Common myeloid progenitor, CD34-positive (primary cell): ENCODE data around the gene TUBGCP3.

Experiments
- CTCF ChIA-PET: fragments of 350-600 bp; sonication (Branson Sonifier 250); formaldehyde crosslinking; loops from one replicate; lab custom pipeline; 2021; ENCODE audit warnings: antibody characterized with exemption; lab: Charles Lee
- POLR2A ChIA-PET: fragments of 350-600 bp; sonication (Branson Sonifier 250); formaldehyde crosslinking; loops from one replicate; lab custom pipeline; 2021; ENCODE audit warnings: antibody characterized with exemption; lab: Charles Lee
- DNase-seq, 3 donors: peaks; one replicate each; pipeline versions ENCODE4 v3.0.0 to v3.0.0-alpha.2; 2013
- H3K27ac ChIP-seq, 2 experiments: 1 replicate in 1 of 2; 2 replicates in 1 of 2; pipeline ENCODE4 v1.7.0; 2013; ENCODE audit warnings: inconsistent platforms in 2 of 2, low read length in 2 of 2, mild to moderate bottlenecking in 2 of 2, low read depth in 1 of 2, moderate library complexity in 1 of 2; ENCODE audit not compliant: severe bottlenecking in 2 of 2, insufficient read depth in 1 of 2, poor library complexity in 1 of 2
- H3K27me3 ChIP-seq, 5 experiments: replicated peaks in 2 of 5; 1 replicate in 3 of 5; 2 replicates in 2 of 5; pipeline versions ENCODE4 v1.6.1 to v1.7.0; 2013; ENCODE audit warnings: low read length in 4 of 5, mild to moderate bottlenecking in 2 of 5, moderate library complexity in 2 of 5, inconsistent platforms in 1 of 5; ENCODE audit not compliant: insufficient read depth in 5 of 5, control insufficient read depth in 4 of 5
- H3K36me3 ChIP-seq, 4 experiments: 1 replicate in 2 of 4; 2 replicates in 2 of 4; pipeline versions ENCODE4 v1.6.1 to v1.7.0; 2013; ENCODE audit warnings: low read length in 3 of 4, control low read depth in 1 of 4, mild to moderate bottlenecking in 1 of 4; ENCODE audit not compliant: control insufficient read depth in 4 of 4, insufficient read depth in 4 of 4
- H3K4me1 ChIP-seq, 4 experiments: 1 replicate in 3 of 4; 2 replicates in 1 of 4; pipeline versions ENCODE4 v1.6.1 to v1.7.1; 2013; ENCODE audit warnings: low read length in 3 of 4, mild to moderate bottlenecking in 3 of 4, control low read depth in 1 of 4, inconsistent platforms in 1 of 4, moderate library complexity in 1 of 4; ENCODE audit not compliant: control insufficient read depth in 4 of 4, insufficient read depth in 4 of 4; ENCODE audit errors: control extremely low read depth in 1 of 4
- H3K4me3 ChIP-seq, 7 experiments: 1 replicate in 4 of 7; 2 replicates in 3 of 7; pipeline versions ENCODE4 v1.5.1 to v1.7.0; 2013; ENCODE audit warnings: mild to moderate bottlenecking in 7 of 7, low read length in 6 of 7, moderate library complexity in 6 of 7, inconsistent platforms in 2 of 7, low read depth in 2 of 7, control low read depth in 1 of 7; ENCODE audit not compliant: insufficient read depth in 4 of 7, control insufficient read depth in 1 of 7; ENCODE audit errors: extremely low read depth in 1 of 7
- H3K9me3 ChIP-seq, 5 experiments: 1 replicate in 4 of 5; 2 replicates in 1 of 5; pipeline versions ENCODE4 v1.6.1 to v1.7.1; 2013; ENCODE audit warnings: low read length in 4 of 5, mild to moderate bottlenecking in 2 of 5, inconsistent platforms in 1 of 5, low read depth in 1 of 5, moderate library complexity in 1 of 5; ENCODE audit not compliant: control insufficient read depth in 4 of 5, insufficient read depth in 2 of 5; ENCODE audit errors: control extremely low read depth in 1 of 5
- WGBS: methylation state at CpG from one replicate; pipeline ENCODE4 v1.1.5; 2013; ENCODE audit not compliant: insufficient coverage; 5-methylcytosine and 5-hydroxymethylcytosine counted together

TUBGCP3 gene

GRCh38 chr13:112574416-112574815 lies 13.5 kb downstream of the TUBGCP3 start:
- Histone ChIP-seq H3K27me3 (no peaks in the 10 kb centered on the region), H3K4me3 (peak overlapping the region in 3 of 7 experiments; percentile 21 to 67 (median 41)), H3K27ac (peak overlapping the region; percentile 12 to 78), H3K9me3 (peaks cover 0 to 5% (median 0%) of the 10 kb centered on the region in 5 experiments), H3K36me3 (peaks cover 0 to 4% (median 1%) of the 10 kb centered on the region in 4 experiments), H3K4me1 (peaks cover 8 to 28% (median 25%) of the 10 kb centered on the region in 4 experiments)
- no CpG with 5 or more reads among the region's 1 CpG for WGBS
- ChIA-PET POLR2A (interaction anchor here (0.6 to 1.1 kb wide), 3 partner anchors 9 to 503 kb away, joined by 3 to 4 read pairs (median 4); no protein-coding TSS in a partner anchor), CTCF (interaction anchor here (1.3 to 5.5 kb wide), 3 partner anchors 9 to 15 kb away, joined by 5 to 35 read pairs (median 22); no protein-coding TSS in a partner anchor)
- DNase-seq = peak in 2 of 3 donors; percentile 4 to 19

GRCh38 chr13:112573710-112574109 lies 14.2 kb downstream of the TUBGCP3 start:
- CTCF ChIA-PET = interaction anchor here (1.0 to 5.5 kb wide), 6 partner anchors 9 to 33 kb away, joined by 3 to 35 read pairs (median 7); no protein-coding TSS in a partner anchor
- POLR2A ChIA-PET = interaction anchor here (1.1 kb wide), 1 partner anchor 9 kb away, joined by 4 read pairs; no protein-coding TSS in a partner anchor
- no peak for DNase-seq
- Histone ChIP-seq H3K4me3 (no peak overlapping the region), H3K36me3 (peaks cover 0 to 7% (median 5%) of the 10 kb centered on the region in 4 experiments), H3K27me3 (no peaks in the 10 kb centered on the region), H3K4me1 (peaks cover 8 to 28% (median 25%) of the 10 kb centered on the region in 4 experiments), H3K27ac (no peak overlapping the region), H3K9me3 (peaks cover 0 to 5% (median 0%) of the 10 kb centered on the region in 5 experiments)
- 92% methylated on average over 2 of the region's 2 CpGs for WGBS

GRCh38 chr13:112572366-112572765 lies 15.6 kb downstream of the TUBGCP3 start:
- H3K4me1 ChIP-seq = peaks cover 8 to 28% (median 25%) of the 10 kb centered on the region in 4 experiments
- H3K27ac ChIP-seq = no peak overlapping the region
- POLR2A ChIA-PET = no interaction called here
- H3K36me3 ChIP-seq = peaks cover 5 to 20% (median 16%) of the 10 kb centered on the region in 4 experiments
- no peak for DNase-seq
- CTCF ChIA-PET = interaction anchor here (1.2 to 5.5 kb wide), 3 partner anchors 11 to 34 kb away, joined by 3 to 35 read pairs (median 9); no protein-coding TSS in a partner anchor
- peaks cover 0 to 5% (median 0%) of the 10 kb centered on the region in 5 experiments for H3K9me3 ChIP-seq
- WGBS = 100% methylated on average over 2 of the region's 5 CpGs
- H3K4me3 ChIP-seq = no peak overlapping the region
- no peaks in the 10 kb centered on the region for H3K27me3 ChIP-seq

- H3K27ac ChIP-seq = no peak overlapping the region
- peaks cover 14 to 37% (median 27%) of the 10 kb centered on the region in 4 experiments for H3K36me3 ChIP-seq
- WGBS = 100% methylated on average over 2 of the region's 7 CpGs
- no peaks in the 10 kb centered on the region for H3K27me3 ChIP-seq
- CTCF ChIA-PET = interaction anchor here (1.5 to 1.9 kb wide), 2 partner anchors 14 to 36 kb away, joined by 3 to 8 read pairs; no protein-coding TSS in a partner anchor
- DNase-seq = no peak
- peaks cover 3 to 18% (median 14%) of the 10 kb centered on the region in 4 experiments for H3K4me1 ChIP-seq
- no peaks in the 10 kb centered on the region for H3K9me3 ChIP-seq
- H3K4me3 ChIP-seq = no peak overlapping the region
- POLR2A ChIA-PET = no interaction called here
Observed at GRCh38 chr13:112569821-112570220, 18.1 kb downstream of the TUBGCP3 start.

- H3K4me3 ChIP-seq = no peak overlapping the region
- ChIA-PET CTCF (interaction anchor here (1.0 to 5.4 kb wide), 2 partner anchors 8 to 14 kb away, joined by 3 to 22 read pairs; no protein-coding TSS in a partner anchor), POLR2A (no interaction called here)
- H3K27ac ChIP-seq = no peak overlapping the region
- no peaks in the 10 kb centered on the region for H3K9me3 ChIP-seq
- WGBS = 83% methylated on average over 3 of the region's 5 CpGs
- peaks cover 21 to 58% (median 40%) of the 10 kb centered on the region in 4 experiments for H3K36me3 ChIP-seq
- DNase-seq = no peak
- no peaks in the 10 kb centered on the region for H3K27me3 ChIP-seq
- H3K4me1 ChIP-seq = peaks cover 0 to 2% (median 0%) of the 10 kb centered on the region in 4 experiments
Observed at GRCh38 chr13:112567161-112567862, 20.6 kb downstream of the TUBGCP3 start.

- Histone ChIP-seq H3K4me3 (no peak overlapping the region), H3K36me3 (peaks cover 19 to 75% (median 45%) of the 10 kb centered on the region in 4 experiments), H3K4me1 (peaks cover 0 to 4% (median 1%) of the 10 kb centered on the region in 4 experiments), H3K27me3 (no peaks in the 10 kb centered on the region), H3K27ac (no peak overlapping the region), H3K9me3 (no peaks in the 10 kb centered on the region)
- ChIA-PET CTCF (interaction anchor here (1.2 to 5.4 kb wide), 2 partner anchors 12 to 44 kb away, joined by 3 to 22 read pairs; no protein-coding TSS in a partner anchor), POLR2A (no interaction called here)
- no peak for DNase-seq
- WGBS = 99% methylated on average over 16 of the region's 18 CpGs
Observed at GRCh38 chr13:112562786-112563383, 25.1 kb downstream of the TUBGCP3 start.
